Urothelium cell line (cell line): ENCODE measurements around the gene ATXN7L3B.

ENCODE experiments used
- DNase-seq: peaks from one replicate; pipeline ENCODE4 v3.0.0; 2011; ENCODE audit warnings: low spot score, mixed read lengths
- FAIRE-seq: peaks from 2 replicates; lab custom pipeline; 2011; peaks lifted over from hg19 to GRCh38; lab: Jason Lieb, UNC

Gene ATXN7L3B

DNA sequence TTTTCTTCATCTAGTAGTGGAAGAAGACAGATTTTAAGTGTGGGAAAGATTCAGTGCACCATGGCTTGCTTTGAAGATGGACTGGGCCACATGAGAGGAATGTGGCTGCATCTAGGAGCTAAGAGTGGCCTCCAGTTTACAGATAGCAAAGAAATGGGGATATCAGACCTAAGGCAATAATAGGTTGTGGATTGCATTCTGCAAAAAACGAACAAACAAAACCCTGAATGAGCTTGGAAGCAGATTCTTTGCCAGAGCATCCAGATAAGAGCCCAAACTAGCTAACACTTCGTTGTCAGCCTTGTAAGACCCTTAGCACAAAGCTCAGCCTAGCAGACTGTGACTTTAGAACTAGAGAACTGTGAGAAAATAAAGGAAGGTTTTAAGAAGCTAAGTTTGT is 9.6 kb downstream of the ATXN7L3B start:
- DNase-seq (no peak), FAIRE-seq (no peak)

GRCh38 chr12:74551291-74551690 is 13.7 kb downstream of the ATXN7L3B start:
- DNase-seq (no peak), FAIRE-seq (no peak)

- DNase-seq (no peak), FAIRE-seq (no peak)
Observed at GRCh38 chr12:74552201-74552600, 14.6 kb downstream of the ATXN7L3B start.

GRCh38 chr12:74559728-74560127 is 22.1 kb downstream of the ATXN7L3B start:
- DNase-seq (no peak), FAIRE-seq (no peak)

DNA sequence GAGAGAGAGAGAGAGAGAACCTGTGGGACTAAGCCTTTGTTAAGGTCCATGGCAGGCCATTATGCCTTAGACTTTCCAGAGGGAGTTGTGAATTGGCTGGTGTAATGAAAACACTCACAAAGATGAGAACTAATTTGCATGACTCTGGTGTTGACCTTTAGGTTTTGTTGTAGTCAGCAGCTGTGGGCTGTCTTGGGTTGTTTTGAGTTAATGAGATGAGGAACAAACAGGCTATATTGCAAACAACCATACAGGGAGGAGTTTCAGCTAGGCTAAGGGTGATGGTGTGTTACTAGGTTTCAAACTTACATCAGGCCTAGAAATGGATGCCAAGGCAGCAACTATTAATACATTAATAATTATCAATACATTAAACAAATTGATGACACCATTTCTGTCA is 26.3 kb downstream of the ATXN7L3B start:
- FAIRE-seq (no peak), DNase-seq (no peak)

GRCh38 chr12:74578486-74578885 is 40.9 kb downstream of the ATXN7L3B start:
- FAIRE-seq (no peak), DNase-seq (no peak)

DNA sequence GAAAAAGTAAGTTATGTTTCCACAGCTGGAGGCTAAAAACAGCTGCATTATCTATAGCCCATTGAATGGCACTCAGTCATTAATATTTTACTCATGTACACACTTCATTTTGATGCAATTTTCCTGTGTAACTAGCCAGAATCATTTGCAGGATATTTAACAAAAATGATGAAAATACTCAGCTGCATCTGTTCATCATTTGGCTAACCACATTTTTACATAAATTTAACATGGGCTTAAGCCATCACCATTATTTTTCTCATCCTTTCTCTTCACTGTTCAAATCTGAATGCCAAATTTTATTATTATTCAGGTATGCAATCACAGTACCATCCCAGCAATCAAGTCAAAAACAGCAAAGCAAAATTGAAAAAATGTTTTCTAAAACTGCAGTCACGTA is 41.8 kb downstream of the ATXN7L3B start:
- FAIRE-seq (no peak), DNase-seq (no peak)

GRCh38 chr12:74579981-74580380 is 42.3 kb downstream of the ATXN7L3B start:
- DNase-seq: no peak
- no peak for FAIRE-seq

GRCh38 chr12:74581439-74581838 is 43.8 kb downstream of the ATXN7L3B start:
- DNase-seq (no peak), FAIRE-seq (no peak)

GRCh38 chr12:74584483-74585062 is 46.9 kb downstream of the ATXN7L3B start:
- DNase-seq (no peak), FAIRE-seq (no peak)

GRCh38 chr12:74586251-74586650 is 48.6 kb downstream of the ATXN7L3B start:
- no peak for DNase-seq
- FAIRE-seq: no peak
